HepG2 (cell line): Measurements from ENCODE around the gene POLR3E. TPM values are rescaled to one million over a fixed set of nuclear protein-coding genes. Genes with fewer than 3 reads are reported as not detected.
A peak's percentile ranks its signal among the peaks of the same experiment; 100 is the strongest.

Experiments used
- ADNP ChIP-seq: sonication (generic); formaldehyde crosslinking; IDR thresholded peaks from 2 replicates; pipeline ENCODE4 v1.4.0; 2020; ENCODE audit warnings: missing genetic modification reagents
- HNRNPUL1 ChIP-seq: fragments of 200-400 bp; formaldehyde crosslinking; IDR thresholded peaks from 2 replicates; pipeline ENCODE4 v1.6.1; 2017; ENCODE audit warnings: low read depth, mild to moderate bottlenecking, low read length, moderate library complexity
- WIZ ChIP-seq: sonication (generic); formaldehyde crosslinking; IDR thresholded peaks from 2 replicates; pipeline ENCODE4 v1.5.1; 2020; ENCODE audit warnings: mild to moderate bottlenecking, missing genetic modification reagents
- ZNF12 ChIP-seq: sonication (generic); formaldehyde crosslinking; IDR thresholded peaks from 2 replicates; pipeline ENCODE4 v1.5.0; 2020; ENCODE audit warnings: missing genetic modification reagents
- ZNF552 ChIP-seq: sonication (generic); formaldehyde crosslinking; IDR thresholded peaks from 2 replicates; pipeline ENCODE4 v1.9.0; 2022; ENCODE audit warnings: missing genetic modification reagents, mild to moderate bottlenecking, borderline replicate concordance
- ZNF766 ChIP-seq: sonication (generic); formaldehyde crosslinking; IDR thresholded peaks from 2 replicates; pipeline ENCODE4 v1.5.0; 2020; ENCODE audit warnings: missing genetic modification reagents, borderline replicate concordance
- polyA plus RNA-seq, 8 experiments: library from polyadenylated mRNA; depleted of rRNA in 3 of 8; stranded (reverse) in 7 of 8; unstranded in 1 of 8; fragments of >200 nt; fragmentation: Illumina TruSeq in 4 of 8; extraction: Trizol in 4 of 8; gene quantifications; 2 replicates each; pipeline versions ENCODE4 v1.2.1 to v1.2.3, GENCODE V29; 2011 to 2016; ENCODE audit warnings: low read depth in 4 of 8, missing spikeins in 1 of 8, mixed read lengths in 1 of 8; ENCODE audit not compliant: insufficient read depth in 1 of 8
- total RNA-seq, 5 experiments: library from RNA; depleted of rRNA; stranded (reverse); fragments of >200 nt; fragmentation: Illumina TruSeq; extraction: Trizol; gene quantifications; 2 replicates each; pipeline ENCODE4 v1.2.3, GENCODE V29; 2016; ENCODE audit warnings: low read depth in 1 of 5
- TF ChIP-seq, protein P1 (sequence below), 2 experiments: sonication (generic) in 1 of 2; formaldehyde crosslinking in 1 of 2; IDR thresholded peaks; 2 replicates each; pipeline versions ENCODE4 v1.4.0 to v1.6.1; 2016 to 2020; ENCODE audit warnings: borderline replicate concordance in 1 of 2, low read depth in 1 of 2, mild to moderate bottlenecking in 1 of 2, missing genetic modification reagents in 1 of 2
- TF ChIP-seq, protein P2 (sequence below): sonication (generic); formaldehyde crosslinking; IDR thresholded peaks from 2 replicates; pipeline ENCODE4 v1.4.0; 2020; ENCODE audit warnings: low read depth, missing genetic modification reagents
- TF ChIP-seq, protein P3 (sequence below): sonication (generic); formaldehyde crosslinking; IDR thresholded peaks from 2 replicates; pipeline ENCODE4 v1.4.0; 2020; ENCODE audit warnings: mild to moderate bottlenecking, missing genetic modification reagents, borderline replicate concordance
- TF ChIP-seq, protein P4 (sequence below): sonication (generic); formaldehyde crosslinking; IDR thresholded peaks from 2 replicates; pipeline ENCODE4 v1.4.0; 2020; ENCODE audit warnings: mild to moderate bottlenecking, missing genetic modification reagents
- TF ChIP-seq, protein P5 (sequence below): sonication (generic); formaldehyde crosslinking; IDR thresholded peaks from 2 replicates; pipeline ENCODE4 v1.8.0; 2022; ENCODE audit warnings: mild to moderate bottlenecking, missing genetic modification reagents
- TF ChIP-seq, protein P6 (sequence below): IDR thresholded peaks from 2 replicates; pipeline ENCODE4 v1.6.1; 2016; ENCODE audit warnings: low read depth, borderline replicate concordance

Gene POLR3E
- total and polyA plus RNA-seq, 2 of the 13 experiments (the other 11 are each of a cell fraction or from before 2014, with no cell fraction given), result 135 to 262 TPM

DNA sequence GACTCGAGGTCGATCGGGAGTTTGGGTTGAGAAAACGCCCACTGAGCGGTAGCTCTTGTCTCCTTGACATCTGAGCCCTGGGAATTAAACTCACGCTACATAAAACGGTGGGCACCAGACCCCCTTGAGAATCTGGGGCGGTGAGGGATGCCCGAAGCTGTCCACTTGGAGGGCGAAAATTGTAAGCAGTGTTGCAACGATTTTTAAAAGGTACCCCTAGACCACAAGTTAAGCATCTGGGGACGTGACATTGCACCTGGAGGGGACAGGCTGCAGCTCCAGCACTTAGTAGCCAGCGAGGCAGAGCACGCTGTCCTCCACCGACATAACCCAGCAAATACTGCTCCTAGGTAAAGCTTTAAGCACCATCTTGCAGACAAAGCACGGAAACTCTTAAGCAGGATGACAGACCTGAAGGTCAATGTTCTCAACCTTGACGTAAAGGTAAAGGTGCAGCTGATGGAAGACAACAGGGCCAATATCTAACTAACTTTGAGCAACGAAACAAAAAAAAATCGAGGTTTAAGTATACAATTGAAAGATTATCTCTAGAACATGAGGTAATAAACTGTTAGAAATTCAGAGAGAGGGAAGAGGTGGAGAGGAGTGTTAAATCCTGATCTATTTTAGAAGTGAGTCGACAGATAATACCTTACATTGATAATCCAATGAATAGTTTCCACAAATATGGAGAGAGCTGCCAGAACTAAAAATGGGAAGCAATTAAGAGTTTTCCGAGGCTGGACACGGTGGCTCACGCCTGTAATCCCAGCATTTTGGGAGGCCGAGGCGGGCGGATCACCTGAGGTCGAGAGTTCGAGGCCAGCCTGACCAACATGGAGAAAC lies 78.1 kb downstream of the POLR3E start (continued):
- TF ChIP-seq, protein P1, sequence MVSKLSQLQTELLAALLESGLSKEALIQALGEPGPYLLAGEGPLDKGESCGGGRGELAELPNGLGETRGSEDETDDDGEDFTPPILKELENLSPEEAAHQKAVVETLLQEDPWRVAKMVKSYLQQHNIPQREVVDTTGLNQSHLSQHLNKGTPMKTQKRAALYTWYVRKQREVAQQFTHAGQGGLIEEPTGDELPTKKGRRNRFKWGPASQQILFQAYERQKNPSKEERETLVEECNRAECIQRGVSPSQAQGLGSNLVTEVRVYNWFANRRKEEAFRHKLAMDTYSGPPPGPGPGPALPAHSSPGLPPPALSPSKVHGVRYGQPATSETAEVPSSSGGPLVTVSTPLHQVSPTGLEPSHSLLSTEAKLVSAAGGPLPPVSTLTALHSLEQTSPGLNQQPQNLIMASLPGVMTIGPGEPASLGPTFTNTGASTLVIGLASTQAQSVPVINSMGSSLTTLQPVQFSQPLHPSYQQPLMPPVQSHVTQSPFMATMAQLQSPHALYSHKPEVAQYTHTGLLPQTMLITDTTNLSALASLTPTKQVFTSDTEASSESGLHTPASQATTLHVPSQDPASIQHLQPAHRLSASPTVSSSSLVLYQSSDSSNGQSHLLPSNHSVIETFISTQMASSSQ (IDR thresholded peaks at IDR 0.05; ENCODE audit: low read depth), result no peak
- TF ChIP-seq, protein P1 (CRISPR knock-in tag; IDR thresholded peaks at IDR 0.05; ENCODE audit: borderline replicate concordance), result peak; percentile 42; the same call in 1 of the 2 replicates
- TF ChIP-seq, protein P2, sequence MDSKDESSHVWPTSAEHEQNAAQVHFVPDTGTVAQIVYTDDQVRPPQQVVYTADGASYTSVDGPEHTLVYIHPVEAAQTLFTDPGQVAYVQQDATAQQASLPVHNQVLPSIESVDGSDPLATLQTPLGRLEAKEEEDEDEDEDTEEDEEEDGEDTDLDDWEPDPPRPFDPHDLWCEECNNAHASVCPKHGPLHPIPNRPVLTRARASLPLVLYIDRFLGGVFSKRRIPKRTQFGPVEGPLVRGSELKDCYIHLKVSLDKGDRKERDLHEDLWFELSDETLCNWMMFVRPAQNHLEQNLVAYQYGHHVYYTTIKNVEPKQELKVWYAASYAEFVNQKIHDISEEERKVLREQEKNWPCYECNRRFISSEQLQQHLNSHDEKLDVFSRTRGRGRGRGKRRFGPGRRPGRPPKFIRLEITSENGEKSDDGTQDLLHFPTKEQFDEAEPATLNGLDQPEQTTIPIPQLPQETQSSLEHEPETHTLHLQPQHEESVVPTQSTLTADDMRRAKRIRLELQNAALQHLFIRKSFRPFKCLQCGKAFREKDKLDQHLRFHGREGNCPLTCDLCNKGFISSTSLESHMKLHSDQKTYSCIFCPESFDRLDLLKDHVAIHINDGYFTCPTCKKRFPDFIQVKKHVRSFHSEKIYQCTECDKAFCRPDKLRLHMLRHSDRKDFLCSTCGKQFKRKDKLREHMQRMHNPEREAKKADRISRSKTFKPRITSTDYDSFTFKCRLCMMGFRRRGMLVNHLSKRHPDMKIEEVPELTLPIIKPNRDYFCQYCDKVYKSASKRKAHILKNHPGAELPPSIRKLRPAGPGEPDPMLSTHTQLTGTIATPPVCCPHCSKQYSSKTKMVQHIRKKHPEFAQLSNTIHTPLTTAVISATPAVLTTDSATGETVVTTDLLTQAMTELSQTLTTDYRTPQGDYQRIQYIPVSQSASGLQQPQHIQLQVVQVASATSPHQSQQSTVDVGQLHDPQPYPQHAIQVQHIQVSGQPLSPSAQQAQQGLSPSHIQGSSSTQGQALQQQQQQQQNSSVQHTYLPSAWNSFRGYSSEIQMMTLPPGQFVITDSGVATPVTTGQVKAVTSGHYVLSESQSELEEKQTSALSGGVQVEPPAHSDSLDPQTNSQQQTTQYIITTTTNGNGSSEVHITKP (CRISPR knock-in tag), result peak; percentile 14; the same call in 1 of the 2 replicates
- TF ChIP-seq, protein P3, sequence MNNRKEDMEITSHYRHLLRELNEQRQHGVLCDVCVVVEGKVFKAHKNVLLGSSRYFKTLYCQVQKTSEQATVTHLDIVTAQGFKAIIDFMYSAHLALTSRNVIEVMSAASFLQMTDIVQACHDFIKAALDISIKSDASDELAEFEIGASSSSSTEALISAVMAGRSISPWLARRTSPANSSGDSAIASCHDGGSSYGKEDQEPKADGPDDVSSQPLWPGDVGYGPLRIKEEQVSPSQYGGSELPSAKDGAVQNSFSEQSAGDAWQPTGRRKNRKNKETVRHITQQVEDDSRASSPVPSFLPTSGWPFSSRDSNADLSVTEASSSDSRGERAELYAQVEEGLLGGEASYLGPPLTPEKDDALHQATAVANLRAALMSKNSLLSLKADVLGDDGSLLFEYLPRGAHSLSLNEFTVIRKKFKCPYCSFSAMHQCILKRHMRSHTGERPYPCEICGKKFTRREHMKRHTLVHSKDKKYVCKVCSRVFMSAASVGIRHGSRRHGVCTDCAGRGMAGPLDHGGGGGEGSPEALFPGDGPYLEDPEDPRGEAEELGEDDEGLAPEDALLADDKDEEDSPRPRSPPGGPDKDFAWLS, result peak; percentile 73; the same call in 1 of the 2 replicates
- TF ChIP-seq WIZ (CRISPR knock-in tag) (no peak), ZNF12 (CRISPR knock-in tag) (peak; percentile 22; the same call in 1 of the 2 replicates), ZNF766 (CRISPR knock-in tag) (no peak), ADNP (CRISPR knock-in tag) (peak; percentile 74; the same call in 1 of the 2 replicates), ZNF552 (CRISPR knock-in tag) (0 out of 2 replicates have a peak, but pooled peaks have one; percentile 40), HNRNPUL1 (no peak)
- TF ChIP-seq, protein P4, sequence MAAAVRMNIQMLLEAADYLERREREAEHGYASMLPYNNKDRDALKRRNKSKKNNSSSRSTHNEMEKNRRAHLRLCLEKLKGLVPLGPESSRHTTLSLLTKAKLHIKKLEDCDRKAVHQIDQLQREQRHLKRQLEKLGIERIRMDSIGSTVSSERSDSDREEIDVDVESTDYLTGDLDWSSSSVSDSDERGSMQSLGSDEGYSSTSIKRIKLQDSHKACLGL (CRISPR knock-in tag), result 0 out of 2 replicates have a peak, but pooled peaks have one; percentile 9
- TF ChIP-seq, protein P5, sequence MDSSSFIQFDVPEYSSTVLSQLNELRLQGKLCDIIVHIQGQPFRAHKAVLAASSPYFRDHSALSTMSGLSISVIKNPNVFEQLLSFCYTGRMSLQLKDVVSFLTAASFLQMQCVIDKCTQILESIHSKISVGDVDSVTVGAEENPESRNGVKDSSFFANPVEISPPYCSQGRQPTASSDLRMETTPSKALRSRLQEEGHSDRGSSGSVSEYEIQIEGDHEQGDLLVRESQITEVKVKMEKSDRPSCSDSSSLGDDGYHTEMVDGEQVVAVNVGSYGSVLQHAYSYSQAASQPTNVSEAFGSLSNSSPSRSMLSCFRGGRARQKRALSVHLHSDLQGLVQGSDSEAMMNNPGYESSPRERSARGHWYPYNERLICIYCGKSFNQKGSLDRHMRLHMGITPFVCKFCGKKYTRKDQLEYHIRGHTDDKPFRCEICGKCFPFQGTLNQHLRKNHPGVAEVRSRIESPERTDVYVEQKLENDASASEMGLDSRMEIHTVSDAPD (CRISPR knock-in tag), result no peak
- TF ChIP-seq, protein P6, sequence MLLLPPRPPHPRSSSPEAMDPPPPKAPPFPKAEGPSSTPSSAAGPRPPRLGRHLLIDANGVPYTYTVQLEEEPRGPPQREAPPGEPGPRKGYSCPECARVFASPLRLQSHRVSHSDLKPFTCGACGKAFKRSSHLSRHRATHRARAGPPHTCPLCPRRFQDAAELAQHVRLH (CRISPR knock-in tag), result no peak; the same call in 1 of the 2 replicates
